Heart left ventricle (tissue), 16 donors: Measurements from ENCODE around the gene SDHAF4. TPM values are rescaled to one million over a fixed set of nuclear protein-coding genes. Genes with fewer than 3 reads are reported as not detected.

Experiments used
- ATAC-seq, 4 donors: fragments of 200-7000 bp; cut with Tn5 transposase; one replicate each; pipeline ENCODE4 v1.9.1; 2020 to 2022; ENCODE audit warnings: moderate library complexity in 4 of 4, mild to moderate bottlenecking in 3 of 4, moderate number of reproducible peaks in 1 of 4
- DNase-seq, 5 donors: peaks; one replicate each; pipeline ENCODE4 v3.0.0-alpha.2; 2020
- H3K27ac ChIP-seq, 12 donors: fragments of 200-600 bp; sonication (generic) in 4 of 12; one replicate each; pipeline versions ENCODE4 v1.5.0 to v1.8.0; 2016 to 2022; ENCODE audit warnings: mild to moderate bottlenecking in 2 of 12
- H3K27me3 ChIP-seq, 9 donors: fragments of 200-600 bp; sonication (generic) in 2 of 9; one replicate each; pipeline versions ENCODE4 v1.5.1 to v1.8.0; 2016 to 2022; ENCODE audit warnings: mild to moderate bottlenecking in 3 of 9
- H3K36me3 ChIP-seq, 9 donors: fragments of 200-600 bp; sonication (generic) in 2 of 9; one replicate each; pipeline versions ENCODE4 v1.5.0 to v1.8.0; 2018 to 2022; ENCODE audit warnings: mild to moderate bottlenecking in 2 of 9
- H3K4me1 ChIP-seq, 12 donors: fragments of 200-600 bp; sonication (generic) in 4 of 12; one replicate each; pipeline versions ENCODE4 v1.5.0 to v1.8.0; 2016 to 2022; ENCODE audit warnings: mild to moderate bottlenecking in 3 of 12
- H3K4me3 ChIP-seq, 12 donors: fragments of 200-600 bp; sonication (generic) in 4 of 12; one replicate each; pipeline versions ENCODE4 v1.5.0 to v1.8.0; 2017 to 2022; ENCODE audit warnings: mild to moderate bottlenecking in 9 of 12, moderate library complexity in 4 of 12
- H3K9me3 ChIP-seq, 12 donors: fragments of 200-600 bp; sonication (generic) in 4 of 12; one replicate each; pipeline versions ENCODE4 v1.5.0 to v1.8.0; 2016 to 2022; ENCODE audit warnings: mild to moderate bottlenecking in 1 of 12
- POLR2A ChIP-seq, 2 donors: fragments of 450-650 bp; IDR thresholded peaks; one replicate each; pipeline ENCODE4 v1.6.1; 2017; ENCODE audit warnings: antibody characterized with exemption in 2 of 2, mild to moderate bottlenecking in 2 of 2, moderate library complexity in 2 of 2
- WGBS, 4 donors: extraction: QIAGEN DNeasy Blood & Tissue Kit in 2 of 4; methylation state at CpG; one replicate each; pipeline versions ENCODE4 v1.1.5 to v1.1.7; 2013 to 2018; 5-methylcytosine and 5-hydroxymethylcytosine counted together
- intact Hi-C, 10 donors: fragments of 100-400 bp; cut with DNase I; formaldehyde crosslinking; loops; one replicate each; pipeline versions ENCODE4 v1.11.1 to v1.14.2; 2022
- polyA plus RNA-seq, 2 donors: library from polyadenylated mRNA; stranded (reverse); fragments of 200-250 nt; gene quantifications; one replicate each; pipeline ENCODE4 v1.2.3, GENCODE V29; 2013
- total RNA-seq, 9 donors: library from RNA; depleted of rRNA in 2 of 9; stranded (reverse); fragments of >200 nt in 2 of 9; fragmentation: NEBNext Ultra II Directional in 3 of 9; extraction: Animal tissue kit (Norgen Biotek cat#: 25700) in 3 of 9; gene quantifications; one replicate each; pipeline versions ENCODE4 v1.1.0 to v1.2.4, GENCODE V29; 2016 to 2023
- TF ChIP-seq, protein P1 (sequence below), 12 donors: fragments of 200-600 bp; sonication (generic) in 4 of 12; IDR thresholded peaks; one replicate each; pipeline versions ENCODE4 v1.5.0 to v1.8.0; 2018 to 2022; ENCODE audit warnings: antibody characterized with exemption in 12 of 12, mild to moderate bottlenecking in 5 of 12
- donor health status: ischemic (EF 13 %, LVEDD 7.1; RV severe dilation, severe dysfunction).
- donor health status: healthy with polysubstance abuse.
- donor health status: DM: no; HTN: yes; CAD: no.
- donor health status: DM: no; HTN: no; CAD: no.
- donor health status: ischemic (EF 25% LVEDD 6.9; RV normal size, moderate dysfunction).
- donor health status: ischemic (EF 25% LVEDD 5.7; RV mildly dilated, moderate dysfunction).
- donor health status: healthy.
- donor health status: DM: yes; HTN: yes; CAD: no.
- donor health status: ischemic (EF 35%, LVEDD 5.7; RV mildly dilated, moderate dysfunction).
- donor health status: nonischemic (EF 11% LVEDD 7.7; RV severe dilation, severe dysfunction).
- donor health status: DM: yes; HTN: yes; CAD: no.
- donor health status: PGD.
- donor health status: ischemic (EF 29% LVEDD 5.4; RV normal size, mild dysfunction).
- donor health status: nonischemic (EF 23%, LVEDD 6.1; RV moderate dilation, normal function).

Gene SDHAF4
- total and polyA plus RNA-seq, 11 donors = 7.4 to 32.5 (median 14.3) TPM

DNA sequence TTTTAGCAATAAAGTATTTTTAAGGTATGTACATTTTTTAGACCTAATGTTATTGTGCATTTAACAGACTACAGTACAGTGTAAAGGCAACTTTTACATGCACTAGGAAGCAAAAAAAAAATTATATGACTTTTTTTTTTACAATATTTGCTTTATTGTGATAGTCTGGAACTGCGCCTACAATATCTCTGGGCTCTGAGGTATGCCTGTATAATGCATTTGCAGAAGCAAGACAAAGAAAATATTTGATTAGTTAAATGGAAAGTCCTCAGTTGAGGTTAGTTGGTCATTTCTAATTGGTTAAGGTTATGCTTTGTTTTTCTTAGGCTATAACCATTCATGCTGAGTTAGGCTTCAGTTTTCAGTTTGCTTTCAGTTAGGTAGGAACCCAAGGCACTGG, 54.0 kb downstream of the SDHAF4 start:
- no peak overlapping the region for H3K4me3 ChIP-seq
- H3K9me3 ChIP-seq = no peaks in the 10 kb centered on the region
- no peaks in the 10 kb centered on the region for H3K36me3 ChIP-seq
- H3K4me1 ChIP-seq = no peaks in the 10 kb centered on the region
- no peak for TF ChIP-seq POLR2A (IDR thresholded peaks at IDR 0.05)
- TF ChIP-seq, protein P1, sequence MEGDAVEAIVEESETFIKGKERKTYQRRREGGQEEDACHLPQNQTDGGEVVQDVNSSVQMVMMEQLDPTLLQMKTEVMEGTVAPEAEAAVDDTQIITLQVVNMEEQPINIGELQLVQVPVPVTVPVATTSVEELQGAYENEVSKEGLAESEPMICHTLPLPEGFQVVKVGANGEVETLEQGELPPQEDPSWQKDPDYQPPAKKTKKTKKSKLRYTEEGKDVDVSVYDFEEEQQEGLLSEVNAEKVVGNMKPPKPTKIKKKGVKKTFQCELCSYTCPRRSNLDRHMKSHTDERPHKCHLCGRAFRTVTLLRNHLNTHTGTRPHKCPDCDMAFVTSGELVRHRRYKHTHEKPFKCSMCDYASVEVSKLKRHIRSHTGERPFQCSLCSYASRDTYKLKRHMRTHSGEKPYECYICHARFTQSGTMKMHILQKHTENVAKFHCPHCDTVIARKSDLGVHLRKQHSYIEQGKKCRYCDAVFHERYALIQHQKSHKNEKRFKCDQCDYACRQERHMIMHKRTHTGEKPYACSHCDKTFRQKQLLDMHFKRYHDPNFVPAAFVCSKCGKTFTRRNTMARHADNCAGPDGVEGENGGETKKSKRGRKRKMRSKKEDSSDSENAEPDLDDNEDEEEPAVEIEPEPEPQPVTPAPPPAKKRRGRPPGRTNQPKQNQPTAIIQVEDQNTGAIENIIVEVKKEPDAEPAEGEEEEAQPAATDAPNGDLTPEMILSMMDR (IDR thresholded peaks at IDR 0.05) = no peak
- no peaks in the 10 kb centered on the region for H3K27me3 ChIP-seq
- ATAC-seq (no peak), DNase-seq (no peak)
- 91% methylated on average over 1 of the region's 1 CpG for WGBS, 4 donors
- intact Hi-C loops = no loop called here
- no peak overlapping the region for H3K27ac ChIP-seq

DNA sequence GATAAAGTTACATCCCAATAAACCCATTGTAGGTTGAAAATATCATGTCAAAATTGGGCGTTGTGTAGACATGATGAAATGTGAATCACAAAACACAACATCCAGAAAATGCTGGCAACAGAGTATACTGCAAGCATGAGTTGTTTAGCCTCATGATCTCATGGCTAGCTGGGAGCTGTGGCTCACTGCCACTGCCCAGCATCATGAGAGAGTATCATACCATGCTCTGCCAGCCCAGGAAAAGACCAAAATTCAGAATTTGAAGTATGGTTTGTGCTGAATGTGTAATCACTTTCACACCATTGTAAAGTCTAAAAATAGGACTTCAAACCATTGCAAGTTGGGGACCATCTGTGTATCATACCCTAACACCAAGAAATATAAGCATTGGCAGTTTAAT, 55.7 kb downstream of the SDHAF4 start:
- intact Hi-C loops = no loop called here

DNA sequence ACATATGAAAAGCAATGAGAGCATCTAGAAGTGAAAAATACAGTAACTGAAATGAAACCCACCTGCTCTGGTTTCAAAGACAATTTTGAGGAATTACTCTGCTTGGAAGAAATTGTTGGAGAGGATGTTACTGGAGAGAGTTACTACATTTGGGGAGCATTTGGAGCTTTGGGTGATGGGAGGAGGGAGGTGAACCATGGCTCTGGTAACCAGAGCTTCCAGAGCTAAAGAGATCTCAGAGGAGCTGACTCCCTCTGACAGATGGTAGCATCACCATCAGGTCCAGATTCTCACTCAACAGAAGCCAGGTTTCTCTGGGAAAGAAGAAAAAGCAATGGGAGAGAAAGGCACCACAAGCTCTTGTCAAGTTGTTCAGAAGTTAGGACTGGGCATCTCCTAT, 58.7 kb downstream of the SDHAF4 start:
- Histone ChIP-seq H3K36me3 (no peaks in the 10 kb centered on the region), H3K4me3 (no peak overlapping the region), H3K27ac (no peak overlapping the region), H3K27me3 (no peaks in the 10 kb centered on the region), H3K9me3 (no peaks in the 10 kb centered on the region), H3K4me1 (no peaks in the 10 kb centered on the region)
- intact Hi-C loops = no loop called here
- ATAC-seq = no peak
- no peak for DNase-seq
- TF ChIP-seq POLR2A (IDR thresholded peaks at IDR 0.05) = no peak
- TF ChIP-seq, protein P1 (IDR thresholded peaks at IDR 0.05) = no peak

More for the DNA sequence above, 55.7 kb downstream of the SDHAF4 start:
- Histone ChIP-seq H3K36me3 (no peaks in the 10 kb centered on the region), H3K27me3 (no peaks in the 10 kb centered on the region), H3K27ac (no peak overlapping the region), H3K9me3 (no peaks in the 10 kb centered on the region), H3K4me1 (no peaks in the 10 kb centered on the region), H3K4me3 (no peak overlapping the region)
- TF ChIP-seq POLR2A (IDR thresholded peaks at IDR 0.05) = no peak
- TF ChIP-seq, protein P1 (IDR thresholded peaks at IDR 0.05) = no peak
- 69 to 79% (median 70%) methylated on average over 1 of the region's 1 CpG for WGBS, 4 donors
- ATAC-seq = no peak
- no peak for DNase-seq

DNA sequence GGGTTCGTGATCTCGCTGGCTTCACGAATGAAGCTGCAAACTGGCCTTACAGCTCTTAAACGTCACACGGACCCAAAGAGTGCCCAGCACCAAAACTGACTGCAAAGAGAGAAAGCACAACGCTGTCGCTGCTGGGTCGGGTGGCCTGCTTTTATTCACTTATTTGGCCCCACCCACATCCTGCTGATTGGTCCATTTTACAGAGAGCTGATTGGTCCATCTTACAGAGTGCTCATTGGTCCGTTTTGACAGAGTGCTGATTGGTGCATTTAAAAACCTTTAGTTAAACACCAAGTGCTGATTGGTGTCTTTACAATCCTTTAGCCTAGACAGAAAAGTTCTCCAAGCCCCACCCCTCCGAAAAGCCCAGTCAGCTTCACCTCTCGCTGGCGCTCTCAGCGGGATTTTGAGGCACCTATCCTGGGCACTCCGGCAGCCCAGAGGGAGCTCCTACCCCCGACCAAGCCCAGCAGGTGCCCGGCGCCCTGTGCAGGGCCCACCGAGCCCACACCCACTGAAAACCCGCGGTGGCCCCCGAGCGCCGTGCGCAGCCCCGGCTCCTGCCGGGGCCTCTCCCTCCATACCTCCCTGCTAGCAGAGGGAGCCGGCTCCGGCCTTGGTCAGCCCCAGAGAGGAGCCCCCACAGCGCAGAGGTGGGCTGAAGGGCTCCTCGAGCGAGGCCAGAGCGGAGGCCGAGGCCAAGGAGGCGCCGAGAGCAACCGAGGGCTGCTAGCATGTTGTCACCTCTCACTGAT, 60.9 kb downstream of the SDHAF4 start:
- Histone ChIP-seq H3K9me3 (no peaks in the 10 kb centered on the region), H3K4me1 (no peaks in the 10 kb centered on the region), H3K36me3 (no peaks in the 10 kb centered on the region), H3K27me3 (no peaks in the 10 kb centered on the region), H3K27ac (no peak overlapping the region), H3K4me3 (no peak overlapping the region)
- no peak for ATAC-seq
- intact Hi-C loops = no loop called here
- TF ChIP-seq POLR2A (IDR thresholded peaks at IDR 0.05) = no peak
- TF ChIP-seq, protein P1 (IDR thresholded peaks at IDR 0.05) = no peak
- 93 to 95% (median 94%) methylated on average over 30 to 36 of the region's 36 CpGs for WGBS, 4 donors
- no peak for DNase-seq
